Activated CD8-positive, alpha-beta T cell treated with anti-CD3 and anti-CD28 coated beads, Interleukin-2, amount 10 ng/mL, durations not matched to agents 7 days and 5 days (primary cell): ENCODE results near the gene SPG21. TPM values are rescaled to one million over a fixed set of nuclear protein-coding genes. Genes with fewer than 3 reads are reported as not detected.

Experiments
- ATAC-seq: fragments of 150-1000 bp; cut with Tn5 transposase; one replicate; pipeline ENCODE4 v1.10.0; 2021; ENCODE audit warnings: moderate library complexity
- CTCF ChIA-PET: fragments of 350-600 bp; sonication (Branson Sonifier 250); formaldehyde crosslinking; loops from one replicate; lab custom pipeline; 2021; ENCODE audit warnings: antibody characterized with exemption; lab: Charles Lee
- POLR2A ChIA-PET: fragments of 350-600 bp; sonication (Branson Sonifier 250); formaldehyde crosslinking; loops from one replicate; lab custom pipeline; 2021; ENCODE audit warnings: antibody characterized with exemption; lab: Charles Lee
- DNase-seq: peaks from one replicate; pipeline ENCODE4 v3.0.0-alpha.2; 2020
- H3K27ac Mint-ChIP-seq: one replicate; pipeline ENCODE4 v1.8.0; 2021; ENCODE audit warnings: mild to moderate bottlenecking, mixed read lengths
- H3K27me3 Mint-ChIP-seq: one replicate; pipeline ENCODE4 v1.8.0; 2021; ENCODE audit warnings: low read depth, mixed read lengths
- H3K36me3 Mint-ChIP-seq: one replicate; pipeline ENCODE4 v1.8.0; 2021; ENCODE audit warnings: low read depth, mixed read lengths
- H3K4me1 Mint-ChIP-seq: one replicate; pipeline ENCODE4 v1.8.0; 2021; ENCODE audit warnings: low read depth, mixed read lengths
- H3K4me3 Mint-ChIP-seq: one replicate; pipeline ENCODE4 v1.8.0; 2021; ENCODE audit warnings: mild to moderate bottlenecking, mixed read lengths
- H3K9me3 Mint-ChIP-seq: one replicate; pipeline ENCODE4 v1.8.0; 2022; ENCODE audit warnings: mixed read lengths; ENCODE audit not compliant: insufficient read depth
- total RNA-seq, 2 experiments: library from RNA; stranded (reverse); gene quantifications; one replicate each; pipeline ENCODE4 v1.2.3, GENCODE V29; 2021

SPG21 gene
- total RNA-seq, 2 experiments from 2014 or later, result 53.8 to 55.1 TPM

DNA sequence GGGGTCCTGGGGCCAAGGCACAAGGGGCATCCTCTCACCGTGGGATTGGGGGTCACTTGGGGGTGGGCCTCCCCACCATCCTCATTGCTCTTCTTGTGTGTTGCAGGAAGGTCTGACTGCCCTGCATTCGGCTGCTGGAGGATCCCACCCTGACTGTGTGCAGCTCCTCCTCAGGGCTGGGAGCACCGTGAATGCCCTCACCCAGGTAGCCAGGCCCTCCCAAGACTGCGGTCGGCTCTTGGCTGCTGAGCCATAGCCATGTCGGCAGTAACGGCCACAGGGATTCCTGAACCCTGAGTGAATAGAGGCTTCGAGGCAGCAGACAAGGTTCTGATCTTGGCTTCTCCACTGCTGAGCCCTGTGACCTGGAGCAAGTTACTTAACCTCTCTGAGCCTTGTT lies 58.3 kb downstream of the SPG21 start:
- peaks cover 10% of the 10 kb centered on the region for H3K4me1 Mint-ChIP-seq
- ATAC-seq (no peak), DNase-seq (peak; percentile 18)
- ChIA-PET POLR2A (no interaction called here), CTCF (no interaction called here)
- H3K27me3 Mint-ChIP-seq, result no peaks in the 10 kb centered on the region
- no peak overlapping the region for H3K27ac Mint-ChIP-seq
- H3K9me3 Mint-ChIP-seq, result no peaks in the 10 kb centered on the region
- H3K36me3 Mint-ChIP-seq, result peaks cover 4% of the 10 kb centered on the region
- no peak overlapping the region for H3K4me3 Mint-ChIP-seq

DNA sequence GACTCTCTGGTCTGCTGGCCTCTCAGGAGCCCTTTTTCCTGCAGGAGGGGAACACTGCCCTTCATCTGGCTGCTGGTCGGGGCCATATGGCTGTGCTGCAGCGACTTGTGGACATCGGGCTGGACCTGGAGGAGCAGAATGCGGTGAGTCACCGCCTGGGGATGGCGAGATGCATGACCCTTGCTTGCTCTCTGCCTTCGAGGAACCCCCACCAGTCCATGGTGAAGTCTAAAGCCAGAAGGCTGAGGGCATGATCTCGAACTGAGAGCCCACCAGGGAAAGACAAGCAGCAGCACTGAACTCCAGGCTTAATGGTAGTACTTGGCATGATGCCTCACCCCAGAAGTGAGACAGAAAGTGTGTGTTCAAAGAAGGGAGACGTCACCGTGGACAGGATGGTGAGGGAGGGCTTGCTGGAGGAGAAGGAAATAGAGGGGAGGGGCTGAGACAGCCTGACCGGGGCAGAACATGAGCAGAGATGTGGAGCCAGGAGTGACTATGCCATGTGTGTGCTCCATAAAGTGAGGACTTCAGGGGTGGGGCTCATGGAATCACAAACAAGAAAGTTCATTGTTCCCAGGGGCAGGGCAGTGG lies 58.8 kb downstream of the SPG21 start:
- Mint-ChIP-seq H3K27me3 (no peaks in the 10 kb centered on the region), H3K9me3 (no peaks in the 10 kb centered on the region), H3K27ac (no peak overlapping the region), H3K4me3 (no peak overlapping the region), H3K4me1 (peaks cover 10% of the 10 kb centered on the region), H3K36me3 (peaks cover 4% of the 10 kb centered on the region)
- ChIA-PET POLR2A (no interaction called here), CTCF (no interaction called here)
- ATAC-seq, result no peak
- peak; percentile 16 for DNase-seq

DNA sequence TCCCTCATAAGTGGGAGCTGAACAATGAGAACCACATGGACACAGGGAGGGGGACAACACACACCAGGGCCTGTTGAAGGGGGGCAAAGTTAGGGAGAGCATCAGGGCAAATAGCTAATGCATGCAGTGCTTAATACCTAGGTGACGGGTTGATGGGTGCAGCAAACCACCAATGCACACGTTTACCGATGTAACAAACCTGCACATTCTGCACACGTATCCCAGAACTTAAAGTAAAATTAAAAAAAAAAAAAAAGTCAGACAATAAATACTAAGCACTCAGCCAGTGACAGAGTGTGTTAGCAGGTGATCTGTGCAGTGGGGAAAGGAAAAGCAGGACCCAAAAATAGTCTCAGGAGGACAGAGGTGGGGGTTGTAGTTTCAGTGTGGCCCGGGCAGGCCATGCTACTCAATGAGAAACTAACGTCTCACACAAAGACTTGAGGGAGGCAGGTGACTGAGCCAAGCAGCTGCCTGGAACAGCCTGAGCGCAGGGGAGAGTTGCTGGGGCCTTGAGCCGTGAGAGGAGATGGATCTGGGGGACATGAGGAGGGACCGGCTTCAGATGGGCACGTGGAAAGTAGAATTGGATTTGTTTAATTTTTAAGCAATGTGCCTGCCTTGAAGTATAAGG lies 59.6 kb downstream of the SPG21 start:
- ChIA-PET POLR2A (no interaction called here), CTCF (no interaction called here)
- no peaks in the 10 kb centered on the region for H3K27me3 Mint-ChIP-seq
- DNase-seq (peak; percentile 6), ATAC-seq (no peak)
- H3K9me3 Mint-ChIP-seq, result no peaks in the 10 kb centered on the region
- no peak overlapping the region for H3K4me3 Mint-ChIP-seq
- H3K27ac Mint-ChIP-seq, result no peak overlapping the region
- peaks cover 4% of the 10 kb centered on the region for H3K36me3 Mint-ChIP-seq
- peaks cover 13% of the 10 kb centered on the region for H3K4me1 Mint-ChIP-seq

DNA sequence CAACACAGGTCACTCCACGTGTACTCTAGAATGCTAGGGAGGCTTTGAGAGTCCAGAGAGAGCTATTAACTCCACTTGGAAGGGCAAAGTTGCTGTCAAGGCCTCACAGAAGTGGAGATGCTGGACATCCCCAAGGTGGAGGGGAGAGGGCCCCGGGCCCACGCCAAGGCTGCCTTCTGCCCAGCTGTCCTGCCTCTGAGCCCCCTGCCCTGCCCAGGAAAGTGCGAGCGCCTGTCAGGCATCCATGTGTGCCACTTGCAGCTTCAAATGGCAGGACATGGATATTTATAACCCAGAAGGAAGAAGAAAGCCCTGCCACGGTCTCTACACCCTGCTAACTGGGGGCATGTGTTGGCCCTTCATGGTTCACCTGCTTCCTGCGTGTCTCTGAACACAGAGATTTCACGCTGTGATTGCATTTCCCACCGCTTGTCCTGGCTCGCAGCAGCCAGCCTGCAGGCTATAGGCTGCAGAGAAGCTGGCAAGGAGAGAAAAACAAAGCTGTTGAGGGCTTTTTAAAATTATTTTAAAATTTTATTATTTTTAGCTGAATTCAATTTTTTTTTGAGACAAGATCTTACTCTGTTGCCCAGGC lies 61.0 kb downstream of the SPG21 start:
- Mint-ChIP-seq H3K36me3 (no peaks in the 10 kb centered on the region), H3K4me3 (no peak overlapping the region), H3K9me3 (no peaks in the 10 kb centered on the region), H3K27me3 (no peaks in the 10 kb centered on the region), H3K4me1 (peaks cover 16% of the 10 kb centered on the region), H3K27ac (no peak overlapping the region)
- peak; percentile 14 for DNase-seq
- no peak for ATAC-seq
- ChIA-PET CTCF (interaction anchor here (1.0 to 1.6 kb wide), 2 partner anchors 12 to 201 kb away, joined by 3 to 4 read pairs; no protein-coding TSS in a partner anchor), POLR2A (interaction anchor here (0.6 to 0.9 kb wide), 3 partner anchors 150 to 336 kb away, joined by 3 read pairs; no protein-coding TSS in a partner anchor)

DNA sequence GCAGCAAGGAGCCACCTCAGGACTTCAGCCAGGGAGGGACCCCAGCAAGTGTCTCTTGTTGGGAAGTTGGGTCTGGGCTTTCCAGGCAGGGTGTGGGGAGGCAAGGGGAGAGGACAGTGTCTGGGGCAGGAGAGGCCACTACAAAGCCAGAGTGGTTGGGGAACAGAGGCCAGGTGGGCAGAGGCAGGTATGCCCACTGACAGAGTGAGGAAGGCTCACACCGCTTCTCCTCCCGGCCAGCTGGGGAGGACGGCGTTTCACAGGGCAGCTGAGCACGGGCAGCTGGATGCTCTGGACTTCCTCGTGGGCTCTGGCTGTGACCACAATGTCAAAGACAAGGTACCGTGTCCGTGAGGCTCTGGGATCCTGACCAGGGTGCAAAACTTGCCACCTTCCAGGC lies 63.1 kb downstream of the SPG21 start:
- H3K36me3 Mint-ChIP-seq, result no peaks in the 10 kb centered on the region
- DNase-seq (no peak), ATAC-seq (no peak)
- H3K4me3 Mint-ChIP-seq, result no peak overlapping the region
- H3K27ac Mint-ChIP-seq, result no peak overlapping the region
- no peaks in the 10 kb centered on the region for H3K27me3 Mint-ChIP-seq
- CTCF ChIA-PET, result no interaction called here
- POLR2A ChIA-PET, result no interaction called here
- H3K4me1 Mint-ChIP-seq, result peaks cover 16% of the 10 kb centered on the region
- H3K9me3 Mint-ChIP-seq, result no peaks in the 10 kb centered on the region

DNA sequence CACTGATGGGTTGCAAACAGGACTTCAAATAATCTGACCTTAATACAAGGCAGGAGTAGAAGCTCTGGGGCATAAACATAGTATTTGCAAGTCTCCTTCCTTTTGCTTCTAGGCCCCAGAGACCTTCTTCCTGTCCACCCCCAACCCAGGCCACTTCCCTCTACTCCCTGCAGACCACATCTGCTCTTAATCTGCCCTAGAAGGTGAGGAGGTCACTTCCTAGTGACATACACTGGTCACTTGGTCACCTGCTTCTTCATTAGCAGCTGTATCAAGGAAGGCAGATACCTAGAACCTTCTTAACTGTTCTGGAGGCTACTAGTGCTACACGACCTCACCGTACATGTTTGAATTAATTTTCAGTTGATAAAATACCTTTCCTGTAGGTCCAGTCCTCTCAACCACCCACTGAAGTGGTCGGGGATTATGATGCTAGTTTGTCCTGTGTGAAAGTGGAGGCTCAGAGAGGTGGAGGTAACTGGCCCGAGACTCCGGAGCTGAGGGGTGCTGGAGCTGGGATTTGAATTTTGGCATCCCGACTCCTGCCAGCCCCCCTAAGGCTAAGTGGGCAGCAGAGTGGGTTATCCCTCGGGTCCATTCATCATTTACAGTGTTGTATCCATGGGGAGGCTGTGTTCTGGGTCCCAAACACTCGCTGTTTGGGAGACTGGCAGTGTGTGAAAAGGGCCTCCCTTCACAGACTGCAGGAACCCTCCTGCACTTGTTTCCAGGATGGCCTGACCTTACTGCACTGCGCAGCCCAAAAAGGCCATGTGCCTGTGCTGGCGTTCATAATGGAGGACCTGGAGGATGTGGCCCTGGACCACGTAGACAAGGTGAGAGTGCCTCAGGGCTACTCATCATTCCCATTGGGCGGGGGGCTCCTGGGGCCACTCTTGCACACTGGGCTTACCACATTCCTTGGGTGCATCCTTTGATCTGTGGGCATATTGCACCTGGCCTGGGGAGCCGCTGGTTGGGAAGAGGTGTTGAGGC lies 64.1 kb downstream of the SPG21 start:
- Mint-ChIP-seq H3K27me3 (no peaks in the 10 kb centered on the region), H3K9me3 (no peaks in the 10 kb centered on the region), H3K36me3 (no peaks in the 10 kb centered on the region), H3K4me3 (no peak overlapping the region), H3K27ac (peak overlapping the region; percentile 39), H3K4me1 (peaks cover 12% of the 10 kb centered on the region)
- DNase-seq (no peak), ATAC-seq (no peak)
- ChIA-PET CTCF (no interaction called here), POLR2A (no interaction called here)

DNA sequence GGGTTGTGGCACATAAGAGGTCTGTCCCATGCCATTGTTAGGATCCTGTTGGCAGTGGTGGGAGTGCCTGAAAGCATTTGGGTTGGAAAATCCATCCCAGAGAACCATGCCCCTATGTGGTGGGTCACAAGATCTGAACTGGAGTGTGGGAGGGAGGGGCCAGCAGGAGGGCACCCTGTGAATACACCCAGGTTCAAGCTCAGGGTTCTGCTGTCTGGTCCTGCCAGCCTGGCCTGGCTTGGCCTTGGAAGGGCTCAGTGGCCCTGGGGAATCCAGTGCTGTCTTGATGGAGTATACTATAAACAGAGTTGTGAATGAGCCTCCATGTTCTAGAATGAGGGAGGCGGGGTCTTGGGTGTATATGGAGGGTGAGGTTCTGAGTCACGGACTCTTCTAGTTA lies 66.2 kb downstream of the SPG21 start:
- Mint-ChIP-seq H3K4me3 (no peak overlapping the region), H3K4me1 (peaks cover 10% of the 10 kb centered on the region), H3K27me3 (no peaks in the 10 kb centered on the region), H3K36me3 (no peaks in the 10 kb centered on the region), H3K27ac (no peak overlapping the region), H3K9me3 (no peaks in the 10 kb centered on the region)
- DNase-seq (no peak), ATAC-seq (no peak)
- ChIA-PET CTCF (no interaction called here), POLR2A (interaction anchor here (0.7 kb wide), 1 partner anchor 543 kb away, joined by 3 read pairs; no protein-coding TSS in a partner anchor)

DNA sequence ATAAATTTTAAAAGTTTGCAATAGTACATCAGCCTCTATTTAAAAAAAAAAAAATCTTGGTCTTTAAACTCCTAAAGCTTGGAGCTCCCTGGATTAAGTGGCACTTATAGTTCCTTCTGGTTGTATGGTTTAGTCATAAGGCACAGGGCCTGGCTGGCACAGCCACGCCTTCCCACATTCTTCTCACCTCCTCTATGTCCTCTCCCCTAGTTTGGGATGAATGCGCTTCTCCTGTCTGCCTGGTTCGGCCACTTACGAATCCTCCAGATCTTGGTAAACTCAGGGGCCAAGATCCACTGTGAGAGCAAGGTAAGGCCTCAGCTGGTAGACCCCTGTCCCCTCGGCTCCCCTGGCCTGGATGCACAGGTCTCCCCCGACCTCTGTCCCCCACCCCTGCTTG lies 68.0 kb downstream of the SPG21 start:
- no peaks in the 10 kb centered on the region for H3K27me3 Mint-ChIP-seq
- H3K9me3 Mint-ChIP-seq, result no peaks in the 10 kb centered on the region
- no peak overlapping the region for H3K27ac Mint-ChIP-seq
- no peak overlapping the region for H3K4me3 Mint-ChIP-seq
- H3K4me1 Mint-ChIP-seq, result peaks cover 17% of the 10 kb centered on the region
- DNase-seq (no peak), ATAC-seq (no peak)
- ChIA-PET CTCF (no interaction called here), POLR2A (no interaction called here)
- H3K36me3 Mint-ChIP-seq, result no peaks in the 10 kb centered on the region

DNA sequence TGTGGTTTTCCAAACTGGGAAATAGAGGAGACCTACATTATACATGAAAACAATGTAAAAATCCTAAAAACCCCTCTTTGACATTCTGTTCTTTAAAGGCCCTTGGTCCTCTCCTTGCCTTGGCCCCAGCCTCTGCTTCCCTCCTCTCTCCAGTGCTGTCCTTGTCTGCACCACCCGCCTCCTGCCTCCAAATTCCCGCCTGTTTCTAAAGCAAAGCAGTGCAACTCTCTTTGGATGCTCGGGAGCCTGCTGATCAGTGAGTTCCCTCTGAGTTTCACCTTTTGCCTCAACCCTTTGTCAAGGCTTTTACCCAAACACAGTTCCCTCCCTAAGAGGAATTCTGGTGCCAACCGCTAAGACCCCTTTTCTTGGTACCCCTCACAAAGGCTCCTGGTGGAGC lies 70.0 kb downstream of the SPG21 start:
- ChIA-PET CTCF (no interaction called here), POLR2A (no interaction called here)
- no peaks in the 10 kb centered on the region for H3K36me3 Mint-ChIP-seq

DNA sequence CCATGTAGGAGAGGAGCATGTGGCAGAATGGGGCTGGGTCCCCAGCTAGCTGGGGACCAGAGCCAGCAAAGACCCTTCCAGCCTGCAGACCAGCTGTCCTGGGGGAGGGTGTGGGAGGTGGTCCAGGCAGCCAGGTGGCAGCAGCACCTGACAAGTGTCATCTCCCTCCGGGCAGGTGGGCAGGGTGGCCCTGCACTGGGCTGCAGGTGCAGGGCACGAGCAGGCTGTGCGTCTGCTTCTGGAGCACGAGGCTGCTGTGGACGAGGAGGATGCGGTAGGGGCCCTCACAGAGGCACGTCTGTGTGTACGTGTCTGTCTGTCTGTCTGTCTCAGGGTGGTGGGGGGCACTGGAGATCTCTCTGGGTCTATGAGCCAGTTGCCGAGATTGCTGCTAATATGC lies 72.5 kb downstream of the SPG21 start:
- no peaks in the 10 kb centered on the region for H3K27me3 Mint-ChIP-seq
- no peaks in the 10 kb centered on the region for H3K9me3 Mint-ChIP-seq
- POLR2A ChIA-PET, result interaction anchor here (0.9 kb wide), 1 partner anchor 77 kb away, joined by 3 read pairs; no protein-coding TSS in a partner anchor
- H3K27ac Mint-ChIP-seq, result peak overlapping the region; percentile 54
- H3K4me3 Mint-ChIP-seq, result no peak overlapping the region
- DNase-seq (no peak), ATAC-seq (no peak)
- CTCF ChIA-PET, result interaction anchor here (0.9 to 1.9 kb wide), 3 partner anchors 11 to 81 kb away, joined by 3 to 4 read pairs (median 4); no protein-coding TSS in a partner anchor
- H3K36me3 Mint-ChIP-seq, result no peaks in the 10 kb centered on the region
- peaks cover 48% of the 10 kb centered on the region for H3K4me1 Mint-ChIP-seq

More for the DNA sequence above, 70.0 kb downstream of the SPG21 start:
- peaks cover 33% of the 10 kb centered on the region for H3K4me1 Mint-ChIP-seq
- no peak overlapping the region for H3K4me3 Mint-ChIP-seq
- H3K9me3 Mint-ChIP-seq, result no peaks in the 10 kb centered on the region
- no peak for ATAC-seq
- DNase-seq, result no peak
- no peaks in the 10 kb centered on the region for H3K27me3 Mint-ChIP-seq
- H3K27ac Mint-ChIP-seq, result no peak overlapping the region

DNA sequence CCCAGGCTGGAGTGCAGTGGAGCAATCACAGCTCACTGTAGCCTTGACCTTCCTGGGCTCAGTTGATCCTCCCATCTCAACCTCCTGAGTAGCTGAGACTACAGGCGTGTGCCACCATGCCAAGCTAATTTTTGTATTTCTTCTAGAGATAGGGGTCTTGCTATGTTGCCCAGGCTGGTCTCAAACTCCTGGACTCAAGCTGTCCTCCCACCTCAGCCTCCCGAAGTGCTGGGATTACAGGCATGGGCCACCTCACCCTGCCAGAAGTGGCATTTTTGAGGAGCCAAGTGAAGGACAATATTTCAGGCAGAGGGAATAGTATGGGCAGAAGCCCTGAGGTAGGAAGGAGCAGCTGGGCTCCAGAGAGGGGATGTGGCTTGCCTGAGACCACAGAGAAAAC lies 73.3 kb downstream of the SPG21 start:
- Mint-ChIP-seq H3K36me3 (no peaks in the 10 kb centered on the region), H3K4me3 (no peak overlapping the region), H3K27me3 (peaks cover under 1% of the 10 kb centered on the region), H3K4me1 (peaks cover 51% of the 10 kb centered on the region), H3K27ac (peak overlapping the region; percentile 63), H3K9me3 (no peaks in the 10 kb centered on the region)
- ChIA-PET CTCF (interaction anchor here (0.9 to 1.9 kb wide), 4 partner anchors 12 to 106 kb away, joined by 3 to 4 read pairs (median 4); no protein-coding TSS in a partner anchor), POLR2A (interaction anchor here (0.6 to 0.9 kb wide), 2 partner anchors 76 to 141 kb away, joined by 3 read pairs; no protein-coding TSS in a partner anchor)
- DNase-seq, result no peak
- no peak for ATAC-seq
